HG03139 (cell line): ENCODE measurements around the gene CASP9.
"Not testable (repeated sequence)": the region's sequence is repeated elsewhere in the genome, so short reads cannot be mapped to it uniquely, and the experiment has no call there.

Experiments
- ATAC-seq: cut with Tn5 transposase; IDR thresholded peaks from one replicate; pipeline ENCODE4 v1.9.1; 2021; ENCODE audit not compliant: unreplicated experiment

CASP9 gene

GRCh38 chr1:15501208-15502032 is 22.6 kb downstream of the CASP9 start:
- no peak for ATAC-seq

- ATAC-seq, result no peak
These were observed 23.5 kb downstream of the CASP9 start for GRCh38 chr1:15500184-15501178.

GRCh38 chr1:15493869-15494390 is 30.1 kb downstream of the CASP9 start:
- ATAC-seq, result no peak

- no peak for ATAC-seq
These were observed 31.4 kb downstream of the CASP9 start for GRCh38 chr1:15492596-15492995.

- not testable (repeated sequence) for ATAC-seq
These were observed 33.0 kb downstream of the CASP9 start for GRCh38 chr1:15491010-15491409.

GRCh38 chr1:15489052-15489736 is 34.8 kb downstream of the CASP9 start:
- ATAC-seq, result no peak

- no peak for ATAC-seq
These were observed 35.6 kb downstream of the CASP9 start for GRCh38 chr1:15488371-15488770.

- not testable (repeated sequence) for ATAC-seq
These were observed 37.0 kb downstream of the CASP9 start for GRCh38 chr1:15486844-15487610.

GRCh38 chr1:15485636-15486035 is 38.4 kb downstream of the CASP9 start:
- ATAC-seq, result no peak

GRCh38 chr1:15484443-15484842 is 39.6 kb downstream of the CASP9 start:
- not testable (repeated sequence) for ATAC-seq

- no peak for ATAC-seq
These were observed 40.0 kb downstream of the CASP9 start for GRCh38 chr1:15483971-15484370.

GRCh38 chr1:15482983-15483543 is 41.0 kb downstream of the CASP9 start:
- ATAC-seq, result not testable (repeated sequence)

GRCh38 chr1:15482455-15482854 is 41.6 kb downstream of the CASP9 start:
- ATAC-seq, result not testable (repeated sequence)

- ATAC-seq, result no peak
These were observed 44.2 kb downstream of the CASP9 start for GRCh38 chr1:15479654-15480347.

GRCh38 chr1:15477646-15478212 is 46.3 kb downstream of the CASP9 start:
- no peak for ATAC-seq

GRCh38 chr1:15476927-15477326 is 47.1 kb downstream of the CASP9 start:
- no peak for ATAC-seq

- ATAC-seq, result no peak
These were observed 48.2 kb downstream of the CASP9 start, which contains the start of gene CELA2B for GRCh38 chr1:15475752-15476314. Gene CELA2B (plus strand): TSS chr1:15476104. CDS start chr1:15476126, 22 bp downstream.

GRCh38 chr1:15472587-15472986 is 51.4 kb downstream of the CASP9 start:
- ATAC-seq, result no peak
